ENCODE data around the gene NAV2.

Gene NAV2

GRCh38 chr11:20134991-20135736 is 422.5 kb downstream of the NAV2 start:
- FAIRE-seq, result no peak

- no peak for FAIRE-seq
Observed at GRCh38 chr11:20137637-20138036, 425.0 kb downstream of the NAV2 start.

GRCh38 chr11:20138707-20139106 is 426.1 kb downstream of the NAV2 start:
- FAIRE-seq, result no peak

- no peak for FAIRE-seq
Observed at GRCh38 chr11:20154381-20154780, 441.7 kb downstream of the NAV2 start.

- no peak for FAIRE-seq
Observed at GRCh38 chr11:20155683-20156279, 443.1 kb downstream of the NAV2 start.

GRCh38 chr11:20156280-20156875 is 443.7 kb downstream of the NAV2 start:
- FAIRE-seq, result no peak

GRCh38 chr11:20156876-20157613 is 444.4 kb downstream of the NAV2 start:
- no peak for FAIRE-seq

- no peak for FAIRE-seq
Observed at GRCh38 chr11:20157728-20158127, 445.1 kb downstream of the NAV2 start.

GRCh38 chr11:20158597-20159257 is 446.1 kb downstream of the NAV2 start:
- no peak for FAIRE-seq

- FAIRE-seq, result no peak
Observed at GRCh38 chr11:20159466-20160381, 447.1 kb downstream of the NAV2 start.

GRCh38 chr11:20160425-20161229 is 448.0 kb downstream of the NAV2 start, which contains the start of gene DBX1:
Gene DBX1, minus strand, starts transcription at chr11:20160475. Its CDS starts 151 bp downstream, at chr11:20160324.
- no peak for FAIRE-seq

- FAIRE-seq, result no peak
Observed at GRCh38 chr11:20161230-20161918, 448.7 kb downstream of the NAV2 start.

- no peak for FAIRE-seq
Observed at GRCh38 chr11:20161923-20162744, 449.5 kb downstream of the NAV2 start.

GRCh38 chr11:20162824-20163782 is 450.5 kb downstream of the NAV2 start:
- FAIRE-seq, result no peak

GRCh38 chr11:20163783-20164481 is 451.3 kb downstream of the NAV2 start:
- no peak for FAIRE-seq
